ENCODE data around the gene COL25A1. TPM values are rescaled to one million over a fixed set of nuclear protein-coding genes. Genes with fewer than 3 reads are reported as not detected.

The COL25A1 gene
- total RNA-seq, 1 experiment from 2014 or later = not detected

GRCh38 chr4:108820492-108821350 lies 481.7 kb downstream of the COL25A1 start:
- Histone ChIP-seq H3K4me1 (ENCODE audit: control insufficient read depth in 1 of 2, insufficient read depth in 2 of 2, low read length in 2 of 2) (no peaks in the 10 kb centered on the region), H3K4me3 (replicated peaks in 1 of 2; ENCODE audit: low read depth in 1 of 2, low read length in 2 of 2) (no peak overlapping the region), H3K9ac (ENCODE audit: low read length) (no peak overlapping the region), H3K27ac (ENCODE audit: low read depth, low read length) (no peak overlapping the region), H3K9me2 (ENCODE audit: insufficient read depth) (no peaks in the 10 kb centered on the region), H3K9me3 (ENCODE audit: control insufficient read depth in 1 of 2, insufficient read depth in 1 of 2, low read depth in 1 of 2, low read length in 2 of 2) (no peaks in the 10 kb centered on the region), H2AFZ (ENCODE audit: low read depth, low read length, poor library complexity, severe bottlenecking) (no peak overlapping the region), H3K79me2 (ENCODE audit: insufficient read depth, low read length) (no peaks in the 10 kb centered on the region), H3K27me3 (ENCODE audit: insufficient read depth, low read length) (peaks cover 50% of the 10 kb centered on the region), H3K4me2 (ENCODE audit: low read length) (no peak overlapping the region), H4K20me1 (ENCODE audit: insufficient read depth) (no peaks in the 10 kb centered on the region), H3K36me3 (ENCODE audit: control insufficient read depth in 1 of 2, insufficient read depth in 2 of 2, low read length in 2 of 2) (no peaks in the 10 kb centered on the region)
- ChIA-PET POLR2A (no interaction called here), CTCF (no interaction called here), RAD21 (ENCODE audit: low non-redundant PET in 1 of 2, low total read pairs in 2 of 2, uncharacterized antibody in 2 of 2, unreplicated experiment in 2 of 2) (no interaction called here)
- ATAC-seq = no peak
- TF ChIP-seq SP1 (IDR thresholded peaks at IDR 0.05; ENCODE audit: low read depth) (no peak), SIN3A (IDR thresholded peaks at IDR 0.05; ENCODE audit: low read depth) (no peak), FOSL1 (IDR thresholded peaks at IDR 0.05; ENCODE audit: low read depth) (no peak), EGR1 (IDR thresholded peaks at IDR 0.05; ENCODE audit: low read depth) (no peak), MAX (IDR thresholded peaks at IDR 0.05) (no peak), ATF3 (IDR thresholded peaks at IDR 0.05) (no peak), POLR2A (IDR thresholded peaks at IDR 0.05; ENCODE audit: borderline replicate concordance, extremely low read depth, insufficient read depth, insufficient read length) (no peak), ZBTB33 (IDR thresholded peaks at IDR 0.05; ENCODE audit: extremely low read depth, insufficient replicate concordance, low read length) (no peak), TCF7L2 (IDR thresholded peaks at IDR 0.05; ENCODE audit: borderline replicate concordance, extremely low read depth, insufficient read depth, insufficient read length) (no peak), ELF1 (IDR thresholded peaks at IDR 0.05; ENCODE audit: borderline replicate concordance, low read depth) (no peak), RAD21 (IDR thresholded peaks at IDR 0.05; ENCODE audit: low read depth) (no peak)
- intact Hi-C loops (cut with micrococcal nuclease) = no loop called here
- DNase-seq (ENCODE audit: low read depth, low spot score) = no peak
- BruUV-seq (replicated peaks) = no TSS peak
